ENCODE data around the gene BSDC1.
"Not testable (repeated sequence)": the region's sequence is repeated elsewhere in the genome, so short reads cannot be mapped to it uniquely, and the experiment has no call there.

Gene BSDC1

GRCh38 chr1:32357614-32358013 is 36.6 kb downstream of the BSDC1 start:
- no peak for DNase-seq (ENCODE audit: low read depth in 3 of 3)

DNA sequence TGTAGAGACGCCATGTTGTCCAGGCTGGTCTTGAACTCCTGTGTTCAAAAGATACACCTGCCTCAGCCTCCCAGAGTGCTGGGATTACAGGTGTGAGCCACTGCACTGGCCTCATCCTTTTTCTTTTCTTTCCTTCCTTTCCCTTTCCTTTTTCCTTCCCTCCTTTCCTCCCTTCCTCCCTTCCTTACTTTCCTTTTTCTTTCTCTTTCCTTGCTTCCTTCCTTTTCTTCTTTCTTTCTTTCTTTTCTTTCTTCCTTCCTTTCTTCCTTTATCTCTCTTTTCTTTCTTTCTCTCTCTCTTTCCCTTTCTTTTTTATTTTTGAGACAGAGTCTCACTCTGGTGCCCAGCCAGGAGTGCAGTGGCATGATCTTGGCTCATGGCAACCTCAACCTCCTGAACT is 37.8 kb downstream of the BSDC1 start:
- DNase-seq (ENCODE audit: low read depth in 3 of 3) = no peak

- DNase-seq (ENCODE audit: low read depth in 3 of 3) = not testable (repeated sequence)
These were observed 38.5 kb downstream of the BSDC1 start for GRCh38 chr1:32355778-32356177.

DNA sequence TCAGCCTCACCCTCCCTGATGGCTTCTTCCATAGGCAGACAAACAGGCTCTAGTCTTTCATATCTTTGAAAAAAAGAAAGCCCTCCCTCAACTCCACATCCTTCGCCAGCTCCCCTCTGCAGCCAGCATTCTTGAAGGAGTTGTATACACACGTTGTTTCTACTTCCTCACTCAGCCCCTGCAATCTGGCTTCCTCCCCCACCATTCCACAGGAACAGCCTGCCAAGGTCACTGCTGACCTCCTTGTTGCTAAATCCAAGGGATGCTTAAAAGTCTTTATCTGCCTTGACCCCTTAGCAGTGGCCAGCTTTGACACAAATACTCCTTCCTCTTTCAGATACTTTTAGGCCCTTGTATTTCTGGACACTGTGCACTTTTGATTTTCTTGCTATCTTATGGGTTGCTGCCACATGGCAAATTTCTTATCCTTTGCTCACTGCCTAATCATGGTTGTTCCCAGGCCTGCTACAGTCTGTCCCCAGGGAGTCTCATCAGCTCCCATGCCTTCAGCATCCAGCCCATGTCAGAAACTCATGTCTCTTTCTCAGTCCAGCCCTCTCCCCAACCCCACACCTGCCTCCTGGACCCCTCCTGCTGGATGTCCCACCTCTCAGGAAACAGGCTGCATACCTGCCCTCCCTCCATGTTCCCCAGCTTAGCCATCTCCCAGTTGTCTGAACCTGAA is 40.2 kb downstream of the BSDC1 start:
- no peak for DNase-seq (ENCODE audit: low read depth in 3 of 3)

GRCh38 chr1:32353431-32353830 is 40.8 kb downstream of the BSDC1 start:
- DNase-seq (ENCODE audit: low read depth in 3 of 3) = no peak

- no peak for DNase-seq (ENCODE audit: low read depth in 3 of 3)
These were observed 41.3 kb downstream of the BSDC1 start for GRCh38 chr1:32352831-32353383.

GRCh38 chr1:32352239-32352745 is 41.9 kb downstream of the BSDC1 start:
- no peak for DNase-seq (ENCODE audit: low read depth in 3 of 3)

GRCh38 chr1:32351399-32352238 is 42.6 kb downstream of the BSDC1 start:
- peak; percentile 77 to 91 (median 81) for DNase-seq (ENCODE audit: low read depth in 3 of 3)

GRCh38 chr1:32350785-32351398 is 43.3 kb downstream of the BSDC1 start:
- DNase-seq (ENCODE audit: low read depth in 3 of 3) = peak; percentile 62 to 73 (median 64)

- DNase-seq (ENCODE audit: low read depth in 3 of 3) = no peak
These were observed 45.0 kb downstream of the BSDC1 start for GRCh38 chr1:32349211-32349708.

DNA sequence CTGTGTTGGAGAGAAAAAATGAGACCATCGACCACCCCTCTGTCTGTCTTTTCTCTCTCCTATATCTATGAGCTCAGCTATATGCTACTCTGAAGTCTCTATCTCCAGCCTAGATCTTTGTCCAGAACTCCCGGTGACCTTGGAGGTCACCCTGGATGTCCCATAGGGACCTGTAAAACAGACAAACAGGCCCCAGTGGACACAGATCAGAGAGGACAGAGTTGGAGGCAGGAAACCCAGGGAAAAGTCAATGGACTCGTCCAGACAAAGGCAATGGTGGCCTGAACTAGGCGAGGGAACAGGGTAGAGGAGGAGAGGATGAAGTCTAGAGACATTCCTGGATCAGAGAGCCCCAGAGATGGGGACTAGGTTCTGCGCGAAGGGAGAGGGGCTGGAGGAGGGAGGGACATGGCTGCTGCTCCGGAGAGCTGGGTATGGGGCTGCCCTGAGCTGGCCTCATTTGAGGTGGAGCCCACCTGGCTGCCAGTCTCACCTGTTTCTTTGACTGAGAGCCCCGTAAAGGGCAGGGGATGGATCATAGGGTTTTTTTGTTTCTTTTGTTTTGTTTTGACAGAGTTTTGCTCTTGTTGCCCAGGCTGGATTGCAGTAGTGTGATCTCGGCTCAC is 47.6 kb downstream of the BSDC1 start:
- DNase-seq (ENCODE audit: low read depth in 3 of 3) = no peak

GRCh38 chr1:32345289-32345827 is 48.9 kb downstream of the BSDC1 start:
- no peak for DNase-seq (ENCODE audit: low read depth in 3 of 3)

GRCh38 chr1:32342704-32343103 is 51.5 kb downstream of the BSDC1 start:
- DNase-seq (ENCODE audit: low read depth in 3 of 3) = no peak

- DNase-seq (ENCODE audit: low read depth in 3 of 3) = no peak
These were observed 52.3 kb downstream of the BSDC1 start for GRCh38 chr1:32341971-32342370.

DNA sequence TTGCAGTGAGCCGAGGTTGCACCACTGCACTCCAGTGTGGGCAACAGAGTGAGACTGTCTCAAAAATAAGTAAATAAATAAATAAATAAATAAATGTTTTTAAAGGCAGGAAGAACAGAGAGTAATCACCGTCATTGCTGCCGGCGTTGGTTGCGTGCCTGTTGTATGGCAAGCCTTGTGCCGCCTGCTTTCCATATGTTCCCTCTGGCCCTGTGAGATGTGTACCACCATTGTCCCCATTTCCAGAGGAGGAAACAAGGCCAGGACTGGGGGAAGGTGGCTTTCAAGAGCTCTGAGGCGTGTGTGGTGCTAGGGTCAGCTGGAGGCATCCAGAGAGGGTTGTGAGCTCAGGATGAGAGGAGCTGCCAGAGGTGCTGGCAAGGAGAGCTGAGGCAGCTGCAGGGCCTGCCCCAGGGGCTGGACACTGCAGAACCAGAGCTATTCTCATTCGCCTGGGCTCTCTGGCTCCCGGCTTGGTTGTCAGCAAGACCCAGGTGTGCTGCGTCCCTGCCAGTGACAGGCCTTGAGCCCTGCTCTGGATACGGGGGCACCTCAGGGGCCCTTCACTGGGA is 53.0 kb downstream of the BSDC1 start:
- DNase-seq (ENCODE audit: low read depth in 3 of 3) = no peak

- DNase-seq (ENCODE audit: low read depth in 3 of 3) = peak in 1 of 3 experiments; percentile 47
These were observed 54.8 kb downstream of the BSDC1 start for GRCh38 chr1:32339363-32339978.

DNA sequence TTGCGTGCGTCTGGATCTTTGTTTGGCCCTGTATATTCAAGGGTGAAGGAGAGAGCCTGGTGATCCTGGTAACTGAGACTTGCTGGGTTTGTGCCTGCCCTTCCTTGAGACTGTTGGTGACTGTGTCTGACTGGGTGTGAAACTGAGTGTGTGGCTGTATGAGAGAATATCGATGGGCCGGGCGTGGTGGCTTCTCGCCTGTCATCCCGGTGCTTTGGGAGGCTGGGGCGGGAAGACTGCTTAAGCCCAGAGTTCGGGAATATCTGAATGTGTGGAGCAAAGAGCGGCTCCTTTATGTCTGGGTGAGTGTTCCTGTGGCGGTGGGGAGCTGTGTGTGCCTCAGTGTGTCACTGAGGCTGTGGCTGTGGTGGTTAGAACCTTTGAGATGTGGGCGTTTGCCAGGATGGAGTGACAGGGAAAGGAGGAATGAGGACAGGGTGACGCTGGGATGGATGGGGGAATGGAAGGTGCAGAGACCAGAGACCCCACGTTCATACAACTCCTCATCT is 55.5 kb downstream of the BSDC1 start:
- DNase-seq (ENCODE audit: low read depth in 3 of 3) = no peak

GRCh38 chr1:32337855-32338636 is 56.2 kb downstream of the BSDC1 start:
- no peak for DNase-seq (ENCODE audit: low read depth in 3 of 3)

DNA sequence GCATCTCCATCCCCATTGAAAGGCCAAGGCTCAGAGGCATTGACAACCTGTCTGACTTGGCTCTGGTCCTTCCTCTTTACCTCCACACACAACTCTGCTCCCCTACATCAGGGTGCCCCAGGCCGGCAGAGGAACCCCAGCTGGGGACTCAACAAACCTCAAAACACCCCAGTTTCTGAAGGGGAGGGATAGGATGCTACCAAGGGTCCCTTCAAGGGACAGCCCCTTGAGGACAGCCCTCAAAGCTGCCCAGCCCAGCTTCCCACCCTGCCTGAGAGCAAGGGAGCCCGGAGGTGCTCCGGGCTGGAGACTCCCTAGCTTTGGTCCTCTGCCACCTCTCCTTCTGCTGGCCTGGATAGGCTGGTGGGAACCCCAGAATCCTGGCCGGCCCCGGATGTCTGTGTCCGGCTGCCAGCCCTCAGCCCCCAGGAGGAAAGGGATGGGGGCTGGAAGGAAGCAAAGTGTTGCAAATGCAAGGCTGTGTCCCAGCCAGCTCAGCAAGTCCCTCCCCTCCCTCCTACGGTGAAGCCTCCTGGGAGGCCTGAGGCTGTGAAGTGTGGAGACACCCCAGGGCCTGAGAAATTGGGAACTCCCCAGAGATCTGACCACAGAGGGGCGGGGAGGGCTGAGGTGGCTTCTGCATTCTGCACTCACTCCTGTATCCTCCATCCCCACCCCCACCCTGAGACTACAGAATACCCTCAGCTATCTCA is 57.1 kb downstream of the BSDC1 start:
- DNase-seq (ENCODE audit: low read depth in 3 of 3) = peak in 2 of 3 experiments; percentile 25 to 61
